ENCODE results near the gene CDC42SE2.

DNA sequence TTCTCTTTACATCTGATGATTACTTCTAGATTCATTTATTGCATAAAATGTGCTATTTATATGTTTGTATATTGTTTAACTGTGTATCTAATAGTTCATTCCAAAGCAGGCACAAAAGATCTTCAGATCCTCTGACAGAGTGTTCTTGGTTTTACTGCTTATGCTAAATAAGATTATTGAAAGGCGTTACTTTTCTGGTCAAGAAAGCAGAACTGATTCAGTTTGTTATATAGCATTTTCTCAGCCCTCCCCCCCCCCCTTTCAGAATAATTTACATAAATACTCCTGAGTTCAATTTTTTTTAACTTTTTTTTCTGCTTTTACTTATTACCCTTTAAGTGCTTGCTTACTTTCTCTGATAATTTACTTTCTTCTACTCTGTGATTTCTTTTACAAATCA lies 15.4 kb downstream of the CDC42SE2 start:
- TF ChIP-seq, protein P1, sequence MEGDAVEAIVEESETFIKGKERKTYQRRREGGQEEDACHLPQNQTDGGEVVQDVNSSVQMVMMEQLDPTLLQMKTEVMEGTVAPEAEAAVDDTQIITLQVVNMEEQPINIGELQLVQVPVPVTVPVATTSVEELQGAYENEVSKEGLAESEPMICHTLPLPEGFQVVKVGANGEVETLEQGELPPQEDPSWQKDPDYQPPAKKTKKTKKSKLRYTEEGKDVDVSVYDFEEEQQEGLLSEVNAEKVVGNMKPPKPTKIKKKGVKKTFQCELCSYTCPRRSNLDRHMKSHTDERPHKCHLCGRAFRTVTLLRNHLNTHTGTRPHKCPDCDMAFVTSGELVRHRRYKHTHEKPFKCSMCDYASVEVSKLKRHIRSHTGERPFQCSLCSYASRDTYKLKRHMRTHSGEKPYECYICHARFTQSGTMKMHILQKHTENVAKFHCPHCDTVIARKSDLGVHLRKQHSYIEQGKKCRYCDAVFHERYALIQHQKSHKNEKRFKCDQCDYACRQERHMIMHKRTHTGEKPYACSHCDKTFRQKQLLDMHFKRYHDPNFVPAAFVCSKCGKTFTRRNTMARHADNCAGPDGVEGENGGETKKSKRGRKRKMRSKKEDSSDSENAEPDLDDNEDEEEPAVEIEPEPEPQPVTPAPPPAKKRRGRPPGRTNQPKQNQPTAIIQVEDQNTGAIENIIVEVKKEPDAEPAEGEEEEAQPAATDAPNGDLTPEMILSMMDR (conservative IDR thresholded peaks at IDR 0.05) = no peak
- TF ChIP-seq EZH2 (IDR thresholded peaks at IDR 0.05; ENCODE audit: low read depth) = no peak

Data from PC-9 (cell line).